HFFc6 (cell line): ENCODE data around the gene TFF1. TPM values are rescaled to one million over a fixed set of nuclear protein-coding genes. Genes with fewer than 3 reads are reported as not detected.
"Not testable (repeated sequence)": the region's sequence is repeated elsewhere in the genome, so short reads cannot be mapped to it uniquely, and the experiment has no call there.

ENCODE experiments used
- DNase-seq: peaks from one replicate; pipeline ENCODE4 v3.0.0-alpha.2; 2018
- H3K27ac Mint-ChIP-seq: 2 replicates; pipeline ENCODE4 v1.8.0; 2020; ENCODE audit warnings: mild to moderate bottlenecking, mixed read lengths
- H3K27me3 Mint-ChIP-seq: 2 replicates; pipeline ENCODE4 v1.8.0; 2021; ENCODE audit warnings: mild to moderate bottlenecking, moderate library complexity, mixed read lengths; ENCODE audit not compliant: insufficient read depth
- H3K36me3 Mint-ChIP-seq: 2 replicates; pipeline ENCODE4 v1.8.0; 2021; ENCODE audit warnings: low read depth, mixed read lengths
- H3K4me1 Mint-ChIP-seq: 2 replicates; pipeline ENCODE4 v1.8.0; 2020; ENCODE audit warnings: low read depth, mixed read lengths
- H3K4me3 Mint-ChIP-seq: 2 replicates; pipeline ENCODE4 v1.8.0; 2020; ENCODE audit warnings: mild to moderate bottlenecking, moderate library complexity, mixed read lengths
- H3K9me3 Mint-ChIP-seq: 2 replicates; pipeline ENCODE4 v1.8.0; 2020; ENCODE audit warnings: mild to moderate bottlenecking, mixed read lengths
- total RNA-seq, 6 experiments: library from RNA; stranded (reverse); fragmentation: NEBNext Ultra II Directional; extraction: Animal tissue kit (Norgen Biotek cat#: 25700); gene quantifications; 2 replicates in 1 of 6; 3 replicates in 5 of 6; pipeline ENCODE4 v1.2.3, GENCODE V29; 2021
- TF ChIP-seq, protein P1 (sequence below): fragments of 200-600 bp; sonication (generic); IDR thresholded peaks from 2 replicates; pipeline ENCODE4 v1.5.0; 2021; ENCODE audit warnings: antibody characterized with exemption, mild to moderate bottlenecking

TFF1 gene
- total RNA-seq, 6 experiments from 2014 or later: not detected

DNA sequence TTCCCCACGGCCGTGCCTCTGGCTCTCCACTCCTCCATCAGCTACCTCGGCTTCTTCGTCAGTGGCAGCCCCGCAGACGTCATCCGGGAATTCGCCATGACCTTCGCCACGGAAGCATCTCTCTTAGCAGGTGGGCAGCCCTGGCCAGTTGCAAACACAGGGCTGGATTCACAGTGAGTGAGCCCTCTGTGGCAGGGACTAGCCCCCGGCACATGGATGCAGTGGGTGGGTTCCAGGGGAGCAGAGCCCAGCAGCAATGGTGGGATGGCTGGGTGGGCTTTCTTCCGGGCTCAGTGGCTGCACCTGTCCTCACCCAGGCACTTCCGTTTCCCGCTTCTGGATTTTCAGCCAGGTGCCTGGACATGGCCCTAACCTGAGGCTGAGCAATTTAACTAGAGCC is 46.8 kb upstream of the TFF1 start:
- Mint-ChIP-seq H3K4me1 (no peaks in the 10 kb centered on the region), H3K27ac (no peak overlapping the region), H3K36me3 (no peaks in the 10 kb centered on the region), H3K4me3 (no peak overlapping the region), H3K9me3 (peaks cover 40% of the 10 kb centered on the region), H3K27me3 (peaks cover 3% of the 10 kb centered on the region; the same call in 1 of the 2 replicates)
- DNase-seq: no peak
- TF ChIP-seq, protein P1, sequence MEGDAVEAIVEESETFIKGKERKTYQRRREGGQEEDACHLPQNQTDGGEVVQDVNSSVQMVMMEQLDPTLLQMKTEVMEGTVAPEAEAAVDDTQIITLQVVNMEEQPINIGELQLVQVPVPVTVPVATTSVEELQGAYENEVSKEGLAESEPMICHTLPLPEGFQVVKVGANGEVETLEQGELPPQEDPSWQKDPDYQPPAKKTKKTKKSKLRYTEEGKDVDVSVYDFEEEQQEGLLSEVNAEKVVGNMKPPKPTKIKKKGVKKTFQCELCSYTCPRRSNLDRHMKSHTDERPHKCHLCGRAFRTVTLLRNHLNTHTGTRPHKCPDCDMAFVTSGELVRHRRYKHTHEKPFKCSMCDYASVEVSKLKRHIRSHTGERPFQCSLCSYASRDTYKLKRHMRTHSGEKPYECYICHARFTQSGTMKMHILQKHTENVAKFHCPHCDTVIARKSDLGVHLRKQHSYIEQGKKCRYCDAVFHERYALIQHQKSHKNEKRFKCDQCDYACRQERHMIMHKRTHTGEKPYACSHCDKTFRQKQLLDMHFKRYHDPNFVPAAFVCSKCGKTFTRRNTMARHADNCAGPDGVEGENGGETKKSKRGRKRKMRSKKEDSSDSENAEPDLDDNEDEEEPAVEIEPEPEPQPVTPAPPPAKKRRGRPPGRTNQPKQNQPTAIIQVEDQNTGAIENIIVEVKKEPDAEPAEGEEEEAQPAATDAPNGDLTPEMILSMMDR: no peak

DNA sequence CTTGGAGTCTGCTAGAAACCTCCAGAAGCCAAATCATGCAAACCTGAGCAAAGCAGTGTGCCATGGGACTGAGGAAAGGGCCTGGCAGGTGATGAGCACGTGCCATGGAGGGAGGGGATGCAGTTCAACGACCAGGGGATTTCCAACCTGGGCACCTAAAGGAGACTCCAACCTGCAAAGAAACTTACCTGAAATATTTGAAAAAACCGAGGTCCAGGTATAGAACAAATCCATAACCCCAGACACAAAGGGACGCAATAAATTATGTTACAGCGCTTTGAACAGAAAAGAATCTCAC is 46.2 kb upstream of the TFF1 start:
- TF ChIP-seq, protein P1: no peak
- Mint-ChIP-seq H3K36me3 (no peaks in the 10 kb centered on the region), H3K27ac (no peak overlapping the region), H3K4me3 (no peak overlapping the region), H3K9me3 (peaks cover 38% of the 10 kb centered on the region), H3K27me3 (peaks cover 3% of the 10 kb centered on the region; the same call in 1 of the 2 replicates), H3K4me1 (no peaks in the 10 kb centered on the region)
- no peak for DNase-seq

DNA sequence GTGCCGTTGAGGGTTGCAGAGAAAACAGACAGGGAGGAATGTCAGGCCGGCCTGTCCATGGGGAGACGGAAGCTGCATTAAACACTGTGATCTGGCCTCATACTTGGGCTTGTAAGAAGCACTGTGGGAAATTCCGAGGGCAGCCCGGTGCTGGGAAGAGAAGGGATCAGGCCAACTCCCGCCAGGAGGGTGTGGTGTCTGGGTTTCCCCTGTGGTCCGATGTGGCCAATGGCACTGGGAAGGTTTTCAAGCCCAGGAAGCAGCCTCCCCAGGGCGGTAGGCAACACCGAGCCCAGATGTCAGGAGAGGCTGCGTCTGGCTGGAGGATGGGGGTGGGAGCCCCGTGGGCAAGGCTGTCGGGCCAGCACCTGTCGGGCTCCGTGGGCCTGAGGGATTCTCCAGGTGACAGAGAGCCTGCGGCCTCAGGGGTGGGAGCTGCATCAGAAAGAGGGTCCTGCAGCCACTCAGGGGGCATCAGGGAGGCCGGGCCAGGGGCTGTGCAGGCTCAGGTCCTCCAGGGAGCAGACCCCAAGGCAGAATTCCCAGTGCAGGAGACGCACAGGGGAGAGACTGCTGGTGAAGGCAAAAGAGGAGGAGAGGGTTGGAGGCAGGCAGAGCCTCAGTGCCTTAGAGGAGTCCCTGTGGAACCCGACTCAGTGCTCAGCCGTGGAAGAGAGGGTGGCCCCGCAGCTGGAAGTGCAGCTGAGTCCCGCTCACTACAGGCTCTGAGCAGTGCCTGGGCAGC is 45.7 kb upstream of the TFF1 start:
- Mint-ChIP-seq H3K36me3 (no peaks in the 10 kb centered on the region), H3K9me3 (peaks cover 36% of the 10 kb centered on the region), H3K4me3 (no peak overlapping the region), H3K27me3 (peaks cover 3% of the 10 kb centered on the region; the same call in 1 of the 2 replicates), H3K27ac (no peak overlapping the region), H3K4me1 (no peaks in the 10 kb centered on the region)
- TF ChIP-seq, protein P1: no peak
- no peak for DNase-seq

DNA sequence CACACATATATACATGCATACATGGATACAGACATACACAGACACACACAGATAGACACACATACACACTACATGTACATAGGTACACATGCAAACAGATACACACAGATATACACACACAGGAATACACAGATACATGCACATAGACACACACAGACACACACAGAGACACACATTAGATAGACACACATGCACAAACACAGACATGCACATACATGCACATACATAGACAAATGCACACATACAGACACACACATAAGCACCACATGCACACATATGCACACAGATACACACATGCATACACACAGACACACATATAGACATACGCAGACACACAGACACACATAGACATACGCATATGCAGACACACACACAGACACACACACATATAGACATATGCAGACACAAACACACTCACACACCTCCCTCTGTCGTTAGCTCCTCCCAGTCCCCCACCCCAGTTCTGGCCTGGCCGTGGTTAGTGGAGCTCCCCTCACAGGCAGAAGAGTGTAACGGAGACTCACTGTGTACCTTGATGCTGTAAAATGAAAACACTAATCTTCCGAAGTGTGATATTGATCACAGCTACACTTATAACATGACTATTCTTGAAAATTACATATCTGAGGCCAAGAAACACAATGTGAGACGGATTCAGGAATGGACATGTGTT is 45.0 kb upstream of the TFF1 start:
- H3K9me3 Mint-ChIP-seq: peaks cover 40% of the 10 kb centered on the region
- H3K27me3 Mint-ChIP-seq: peaks cover 3% of the 10 kb centered on the region; the same call in 1 of the 2 replicates
- no peaks in the 10 kb centered on the region for H3K36me3 Mint-ChIP-seq
- TF ChIP-seq, protein P1: no peak
- no peaks in the 10 kb centered on the region for H3K4me1 Mint-ChIP-seq
- no peak overlapping the region for H3K4me3 Mint-ChIP-seq
- DNase-seq: no peak
- H3K27ac Mint-ChIP-seq: no peak overlapping the region

DNA sequence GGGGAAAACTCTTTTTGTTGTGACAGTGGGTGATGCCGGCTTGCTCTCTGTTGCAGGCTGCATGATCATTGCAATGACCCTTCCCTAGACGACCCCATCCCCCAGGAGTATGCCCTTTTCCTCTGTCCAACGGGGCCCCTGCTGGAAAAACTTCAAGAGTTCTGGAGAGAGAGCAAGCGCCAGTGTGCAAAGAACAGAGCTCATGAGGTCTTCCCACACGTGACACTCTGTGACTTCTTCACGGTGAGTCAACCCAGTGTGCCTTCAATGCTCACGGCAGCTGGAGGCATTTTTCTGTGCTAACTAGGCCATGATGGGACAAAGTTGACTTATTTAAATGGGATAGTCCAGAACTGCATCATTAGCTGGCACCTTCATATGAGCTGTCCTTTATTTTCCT is 43.0 kb upstream of the TFF1 start:
- H3K36me3 Mint-ChIP-seq: no peaks in the 10 kb centered on the region
- TF ChIP-seq, protein P1: no peak

DNA sequence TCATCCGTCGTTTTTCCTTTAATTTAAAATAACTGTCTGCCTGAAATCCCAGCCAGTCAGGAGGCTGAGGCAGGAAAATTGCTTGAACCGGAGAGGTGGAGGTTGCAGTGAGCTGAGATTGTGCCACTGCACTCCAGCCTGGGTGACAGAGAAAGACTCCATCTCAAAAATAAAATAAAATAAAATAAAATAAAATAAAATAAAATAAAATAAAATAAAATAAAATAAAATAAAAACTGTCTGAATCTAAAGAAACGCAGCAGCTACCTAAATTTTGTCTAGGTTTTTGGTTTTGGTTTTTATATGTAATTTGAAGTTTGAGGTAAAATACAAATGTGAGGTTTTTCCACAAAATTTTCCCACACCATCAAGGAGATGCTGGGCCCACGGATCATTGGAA is 42.4 kb upstream of the TFF1 start:
- H3K4me3 Mint-ChIP-seq, H3K36me3 Mint-ChIP-seq, H3K27ac Mint-ChIP-seq, DNase-seq, H3K27me3 Mint-ChIP-seq, H3K4me1 Mint-ChIP-seq: not testable (repeated sequence)
- H3K9me3 Mint-ChIP-seq: peaks cover 28% of the 10 kb centered on the region

More for the DNA sequence above, 43.0 kb upstream of the TFF1 start:
- no peak overlapping the region for H3K27ac Mint-ChIP-seq
- DNase-seq: no peak
- no peak overlapping the region for H3K4me3 Mint-ChIP-seq
- peaks cover 35% of the 10 kb centered on the region for H3K9me3 Mint-ChIP-seq
- no peaks in the 10 kb centered on the region for H3K4me1 Mint-ChIP-seq
- H3K27me3 Mint-ChIP-seq: peaks cover 2% of the 10 kb centered on the region; the same call in 1 of the 2 replicates
